HepG2 (cell line): ENCODE measurements around the gene CNNM2. TPM values are rescaled to one million over a fixed set of nuclear protein-coding genes. Genes with fewer than 3 reads are reported as not detected.

Experiments used
- CBX5 ChIP-seq: sonication (generic); formaldehyde crosslinking; IDR thresholded peaks from 2 replicates; pipeline ENCODE4 v1.4.0; 2020; ENCODE audit warnings: missing genetic modification reagents, borderline replicate concordance
- HDAC1 ChIP-seq: sonication (generic); formaldehyde crosslinking; IDR thresholded peaks from 2 replicates; pipeline ENCODE4 v1.5.1; 2020; ENCODE audit warnings: mild to moderate bottlenecking, missing genetic modification reagents
- JDP2 ChIP-seq: sonication (generic); formaldehyde crosslinking; IDR thresholded peaks from 2 replicates; pipeline ENCODE4 v1.8.1; 2022; ENCODE audit warnings: missing genetic modification reagents, borderline replicate concordance
- PATZ1 ChIP-seq: sonication (generic); formaldehyde crosslinking; IDR thresholded peaks from 2 replicates; pipeline ENCODE4 v1.4.0; 2020; ENCODE audit warnings: missing genetic modification reagents
- ZNF562 ChIP-seq: sonication (generic); formaldehyde crosslinking; IDR thresholded peaks from 2 replicates; pipeline ENCODE4 v1.8.0; 2022; ENCODE audit warnings: missing genetic modification reagents, borderline replicate concordance
- ZNF761 ChIP-seq: sonication (generic); formaldehyde crosslinking; conservative IDR thresholded peaks from 2 replicates; pipeline ENCODE4 v1.4.0; 2020; ENCODE audit warnings: mild to moderate bottlenecking, missing genetic modification reagents
- polyA plus RNA-seq, 8 experiments: library from polyadenylated mRNA; depleted of rRNA in 3 of 8; stranded (reverse) in 7 of 8; unstranded in 1 of 8; fragments of >200 nt; fragmentation: Illumina TruSeq in 4 of 8; extraction: Trizol in 4 of 8; gene quantifications; 2 replicates each; pipeline versions ENCODE4 v1.2.1 to v1.2.3, GENCODE V29; 2011 to 2016; ENCODE audit warnings: low read depth in 4 of 8, missing spikeins in 1 of 8, mixed read lengths in 1 of 8; ENCODE audit not compliant: insufficient read depth in 1 of 8
- total RNA-seq, 5 experiments: library from RNA; depleted of rRNA; stranded (reverse); fragments of >200 nt; fragmentation: Illumina TruSeq; extraction: Trizol; gene quantifications; 2 replicates each; pipeline ENCODE4 v1.2.3, GENCODE V29; 2016; ENCODE audit warnings: low read depth in 1 of 5
- TF ChIP-seq, protein P1 (sequence below): sonication (generic); formaldehyde crosslinking; IDR thresholded peaks from 2 replicates; pipeline ENCODE4 v1.4.0; 2020; ENCODE audit warnings: missing genetic modification reagents, mild to moderate bottlenecking, borderline replicate concordance
- TF ChIP-seq, protein P2 (sequence below), 2 experiments: fragments of 450-650 bp in 1 of 2; sonication (generic) in 1 of 2; formaldehyde crosslinking in 1 of 2; IDR thresholded peaks; 2 replicates each; pipeline versions ENCODE4 v1.6.1 to v1.8.0; 2016 to 2022; ENCODE audit warnings: antibody characterized with exemption in 1 of 2, mild to moderate bottlenecking in 1 of 2, missing genetic modification reagents in 1 of 2

Gene CNNM2
- total and polyA plus RNA-seq, 2 of the 13 experiments (the other 11 are each of a cell fraction or from before 2014, with no cell fraction given), result 7.1 to 9.0 TPM

DNA sequence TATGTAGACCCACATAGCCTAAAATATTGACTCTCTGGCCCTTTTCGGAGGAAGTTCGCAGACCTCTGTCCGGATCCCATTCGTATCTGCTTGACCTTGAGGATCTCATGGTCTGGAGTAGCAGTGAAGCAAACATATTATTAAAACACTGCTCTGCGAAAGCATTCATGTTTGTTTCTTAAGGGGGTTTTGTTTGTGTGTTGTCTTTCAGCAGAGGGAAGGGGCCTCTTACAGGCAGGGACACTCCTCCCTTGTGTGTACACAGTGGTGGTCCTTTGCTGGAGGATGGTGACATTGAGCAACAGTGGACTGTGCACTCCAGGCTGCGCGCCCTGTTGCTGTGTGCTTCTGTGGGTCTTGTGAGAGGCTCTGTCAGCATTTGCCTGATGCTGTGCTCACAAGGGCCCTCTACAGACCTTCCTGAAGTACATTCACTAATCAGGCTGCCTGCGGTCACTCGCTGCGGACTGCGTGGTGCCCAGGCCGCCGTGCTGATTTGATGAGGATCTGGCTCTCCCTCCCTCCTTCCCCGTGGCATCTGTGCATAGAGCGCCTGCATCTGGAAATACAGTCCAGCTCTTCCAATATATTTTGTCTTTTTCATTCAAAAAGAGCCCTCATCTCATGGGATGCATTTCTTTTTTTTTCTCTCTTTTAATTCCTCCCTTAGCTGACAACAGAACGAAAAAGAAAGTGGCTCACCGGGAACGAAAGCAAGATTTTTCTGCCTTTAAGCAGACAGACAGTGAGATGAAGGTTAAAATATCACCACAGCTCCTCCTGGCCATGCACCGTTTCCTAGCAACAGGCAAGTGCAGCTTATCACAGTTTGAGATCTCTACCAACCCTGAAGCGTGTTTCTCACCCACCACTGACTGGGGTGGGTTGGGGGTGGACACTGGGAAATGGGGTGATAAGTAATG lies 135.8 kb downstream of the CNNM2 start (continued):
- TF ChIP-seq ZNF761 (CRISPR knock-in tag) (peak; percentile 96), ZNF562 (CRISPR knock-in tag) (no peak), PATZ1 (CRISPR knock-in tag) (peak; percentile 86), HDAC1 (peak; percentile 91), JDP2 (CRISPR knock-in tag) (no peak), CBX5 (CRISPR knock-in tag) (peak; percentile 99)
- TF ChIP-seq, protein P1, sequence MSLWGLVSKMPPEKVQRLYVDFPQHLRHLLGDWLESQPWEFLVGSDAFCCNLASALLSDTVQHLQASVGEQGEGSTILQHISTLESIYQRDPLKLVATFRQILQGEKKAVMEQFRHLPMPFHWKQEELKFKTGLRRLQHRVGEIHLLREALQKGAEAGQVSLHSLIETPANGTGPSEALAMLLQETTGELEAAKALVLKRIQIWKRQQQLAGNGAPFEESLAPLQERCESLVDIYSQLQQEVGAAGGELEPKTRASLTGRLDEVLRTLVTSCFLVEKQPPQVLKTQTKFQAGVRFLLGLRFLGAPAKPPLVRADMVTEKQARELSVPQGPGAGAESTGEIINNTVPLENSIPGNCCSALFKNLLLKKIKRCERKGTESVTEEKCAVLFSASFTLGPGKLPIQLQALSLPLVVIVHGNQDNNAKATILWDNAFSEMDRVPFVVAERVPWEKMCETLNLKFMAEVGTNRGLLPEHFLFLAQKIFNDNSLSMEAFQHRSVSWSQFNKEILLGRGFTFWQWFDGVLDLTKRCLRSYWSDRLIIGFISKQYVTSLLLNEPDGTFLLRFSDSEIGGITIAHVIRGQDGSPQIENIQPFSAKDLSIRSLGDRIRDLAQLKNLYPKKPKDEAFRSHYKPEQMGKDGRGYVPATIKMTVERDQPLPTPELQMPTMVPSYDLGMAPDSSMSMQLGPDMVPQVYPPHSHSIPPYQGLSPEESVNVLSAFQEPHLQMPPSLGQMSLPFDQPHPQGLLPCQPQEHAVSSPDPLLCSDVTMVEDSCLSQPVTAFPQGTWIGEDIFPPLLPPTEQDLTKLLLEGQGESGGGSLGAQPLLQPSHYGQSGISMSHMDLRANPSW (CRISPR knock-in tag), result 0 out of 2 replicates have a peak, but pooled peaks have one; percentile 63
- TF ChIP-seq, protein P2, sequence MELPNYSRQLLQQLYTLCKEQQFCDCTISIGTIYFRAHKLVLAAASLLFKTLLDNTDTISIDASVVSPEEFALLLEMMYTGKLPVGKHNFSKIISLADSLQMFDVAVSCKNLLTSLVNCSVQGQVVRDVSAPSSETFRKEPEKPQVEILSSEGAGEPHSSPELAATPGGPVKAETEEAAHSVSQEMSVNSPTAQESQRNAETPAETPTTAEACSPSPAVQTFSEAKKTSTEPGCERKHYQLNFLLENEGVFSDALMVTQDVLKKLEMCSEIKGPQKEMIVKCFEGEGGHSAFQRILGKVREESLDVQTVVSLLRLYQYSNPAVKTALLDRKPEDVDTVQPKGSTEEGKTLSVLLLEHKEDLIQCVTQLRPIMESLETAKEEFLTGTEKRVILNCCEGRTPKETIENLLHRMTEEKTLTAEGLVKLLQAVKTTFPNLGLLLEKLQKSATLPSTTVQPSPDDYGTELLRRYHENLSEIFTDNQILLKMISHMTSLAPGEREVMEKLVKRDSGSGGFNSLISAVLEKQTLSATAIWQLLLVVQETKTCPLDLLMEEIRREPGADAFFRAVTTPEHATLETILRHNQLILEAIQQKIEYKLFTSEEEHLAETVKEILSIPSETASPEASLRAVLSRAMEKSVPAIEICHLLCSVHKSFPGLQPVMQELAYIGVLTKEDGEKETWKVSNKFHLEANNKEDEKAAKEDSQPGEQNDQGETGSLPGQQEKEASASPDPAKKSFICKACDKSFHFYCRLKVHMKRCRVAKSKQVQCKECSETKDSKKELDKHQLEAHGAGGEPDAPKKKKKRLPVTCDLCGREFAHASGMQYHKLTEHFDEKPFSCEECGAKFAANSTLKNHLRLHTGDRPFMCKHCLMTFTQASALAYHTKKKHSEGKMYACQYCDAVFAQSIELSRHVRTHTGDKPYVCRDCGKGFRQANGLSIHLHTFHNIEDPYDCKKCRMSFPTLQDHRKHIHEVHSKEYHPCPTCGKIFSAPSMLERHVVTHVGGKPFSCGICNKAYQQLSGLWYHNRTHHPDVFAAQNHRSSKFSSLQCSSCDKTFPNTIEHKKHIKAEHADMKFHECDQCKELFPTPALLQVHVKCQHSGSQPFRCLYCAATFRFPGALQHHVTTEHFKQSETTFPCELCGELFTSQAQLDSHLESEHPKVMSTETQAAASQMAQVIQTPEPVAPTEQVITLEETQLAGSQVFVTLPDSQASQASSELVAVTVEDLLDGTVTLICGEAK (IDR thresholded peaks at IDR 0.05), result no peak
- TF ChIP-seq, protein P2 (CRISPR knock-in tag; IDR thresholded peaks at IDR 0.05), result peak; percentile 77; the same call in 1 of the 2 replicates
